CD4-positive, alpha-beta T cell (primary cell): ENCODE results near the gene OLA1. TPM values are rescaled to one million over a fixed set of nuclear protein-coding genes. Genes with fewer than 3 reads are reported as not detected.

Source experiments
- ATAC-seq: fragments of 200-7000 bp; cut with Tn5 transposase; one replicate; pipeline ENCODE4 v1.10.0; 2022; ENCODE audit warnings: mild to moderate bottlenecking; ENCODE audit not compliant: poor library complexity
- CTCF ChIA-PET: fragments of 350-600 bp; sonication (Branson Sonifier 250); formaldehyde crosslinking; loops from one replicate; lab custom pipeline; 2021; ENCODE audit warnings: antibody characterized with exemption, inconsistent platforms; lab: Charles Lee
- POLR2A ChIA-PET: fragments of 350-600 bp; sonication (Branson Sonifier 250); formaldehyde crosslinking; loops from one replicate; lab custom pipeline; 2021; ENCODE audit warnings: antibody characterized with exemption, inconsistent platforms; lab: Charles Lee
- DNase-seq, 14 experiments: peaks; one replicate each; pipeline ENCODE4 v3.0.0-alpha.2; 2013 to 2020; ENCODE audit warnings: mixed read lengths in 2 of 14
- H3K27ac ChIP-seq, 2 donors: one replicate each; pipeline versions ENCODE4 v1.5.1 to v1.7.0; 2013; ENCODE audit warnings: low read length in 2 of 2, low read depth in 1 of 2, mild to moderate bottlenecking in 1 of 2
- H3K27me3 ChIP-seq, 2 experiments: 1 replicate in 1 of 2; 2 replicates in 1 of 2; pipeline versions ENCODE4 v1.6.1 to v1.7.0; 2013; ENCODE audit warnings: low read length in 2 of 2, control low read depth in 1 of 2, mild to moderate bottlenecking in 1 of 2, moderate library complexity in 1 of 2; ENCODE audit not compliant: insufficient read depth in 2 of 2, control insufficient read depth in 1 of 2
- H3K36me3 ChIP-seq: one replicate; pipeline ENCODE4 v1.6.1; 2013; ENCODE audit warnings: low read length, control low read depth; ENCODE audit not compliant: insufficient read depth
- H3K4me1 ChIP-seq: one replicate; pipeline ENCODE4 v1.6.1; 2013; ENCODE audit warnings: low read length, control low read depth; ENCODE audit not compliant: insufficient read depth
- H3K4me3 ChIP-seq: one replicate; pipeline ENCODE4 v1.5.1; 2013; ENCODE audit warnings: mild to moderate bottlenecking, low read length, moderate library complexity
- H3K9me3 ChIP-seq, 2 experiments: 1 replicate in 1 of 2; 2 replicates in 1 of 2; pipeline versions ENCODE4 v1.6.1 to v1.7.0; 2013; ENCODE audit warnings: low read length in 2 of 2, mild to moderate bottlenecking in 2 of 2, control low read depth in 1 of 2, moderate library complexity in 1 of 2; ENCODE audit not compliant: control insufficient read depth in 1 of 2, insufficient read depth in 1 of 2
- H3K27ac Mint-ChIP-seq: one replicate; pipeline ENCODE4 v1.8.0; 2020; ENCODE audit warnings: mixed read lengths
- H3K27me3 Mint-ChIP-seq: one replicate; pipeline ENCODE4 v1.8.0; 2021; ENCODE audit warnings: mixed read lengths
- H3K36me3 Mint-ChIP-seq: one replicate; pipeline ENCODE4 v1.8.0; 2021; ENCODE audit warnings: low read depth, mixed read lengths
- H3K4me1 Mint-ChIP-seq: one replicate; pipeline ENCODE4 v1.8.0; 2021; ENCODE audit warnings: low read depth, mixed read lengths
- H3K4me3 Mint-ChIP-seq: one replicate; pipeline ENCODE4 v1.8.0; 2020; ENCODE audit warnings: mild to moderate bottlenecking, mixed read lengths
- H3K9me3 Mint-ChIP-seq: one replicate; pipeline ENCODE4 v1.8.0; 2020; ENCODE audit warnings: mixed read lengths
- CTCF ChIP-seq: fragments of 200-600 bp; IDR thresholded peaks from one replicate; pipeline ENCODE4 v1.8.0; 2022; ENCODE audit warnings: antibody characterized with exemption, mild to moderate bottlenecking
- intact Hi-C, 2 experiments: fragments of 100-400 bp; cut with DNase I in 1 of 2; cut with micrococcal nuclease in 1 of 2; formaldehyde crosslinking; loops; one replicate each; pipeline versions ENCODE4 v1.15.1 to v1.9.0; 2023 to 2025; cut with DNase I, micrococcal nuclease
- total RNA-seq, 174 experiments: library from RNA in 2 of 174; stranded (reverse) in 2 of 174; gene quantifications; one replicate each; pipeline ENCODE4 v1.2.3 and lab custom pipeline; 2021 to 2026

The OLA1 gene
- total RNA-seq, 2 experiments from 2014 or later, result 38.1 to 40.5 TPM

- H3K4me3 ChIP-seq, result no peak overlapping the region
- no peaks in the 10 kb centered on the region for H3K9me3 Mint-ChIP-seq
- H3K4me1 Mint-ChIP-seq, result no peaks in the 10 kb centered on the region
- H3K36me3 Mint-ChIP-seq, result no peaks in the 10 kb centered on the region
- TF ChIP-seq CTCF, result no peak
- DNase-seq (no peak), ATAC-seq (no peak)
- ChIA-PET POLR2A (no interaction called here), CTCF (no interaction called here)
- H3K4me1 ChIP-seq, result no peaks in the 10 kb centered on the region
- no peaks in the 10 kb centered on the region for H3K27me3 ChIP-seq
- peaks cover 6% of the 10 kb centered on the region for H3K27me3 Mint-ChIP-seq
- no peaks in the 10 kb centered on the region for H3K36me3 ChIP-seq
- no peak overlapping the region for H3K27ac ChIP-seq
- H3K4me3 Mint-ChIP-seq, result no peak overlapping the region
- intact Hi-C loops, result loop anchor here in 1 of 2 experiments (10.0 kb wide), 1 partner anchor 278 kb away; no protein-coding TSS in a partner anchor
- H3K9me3 ChIP-seq, result no peaks in the 10 kb centered on the region
- no peak overlapping the region for H3K27ac Mint-ChIP-seq
These were observed 215.2 kb downstream of the OLA1 start for GRCh38 chr2:174033163-174033550.

- Mint-ChIP-seq H3K36me3 (no peaks in the 10 kb centered on the region), H3K27ac (no peak overlapping the region), H3K9me3 (no peaks in the 10 kb centered on the region), H3K4me3 (no peak overlapping the region), H3K27me3 (peaks cover 3% of the 10 kb centered on the region), H3K4me1 (no peaks in the 10 kb centered on the region)
- DNase-seq (no peak), ATAC-seq (no peak)
- Histone ChIP-seq H3K9me3 (no peaks in the 10 kb centered on the region), H3K4me1 (no peaks in the 10 kb centered on the region), H3K36me3 (no peaks in the 10 kb centered on the region), H3K4me3 (no peak overlapping the region), H3K27ac (no peak overlapping the region), H3K27me3 (no peaks in the 10 kb centered on the region)
- intact Hi-C loops, result loop anchor here in 1 of 2 experiments (10.0 kb wide), 1 partner anchor 276 kb away; no protein-coding TSS in a partner anchor
- POLR2A ChIA-PET, result no interaction called here
- no peak for TF ChIP-seq CTCF
- CTCF ChIA-PET, result no interaction called here
These were observed 217.1 kb downstream of the OLA1 start for GRCh38 chr2:174031226-174031625.

GRCh38 chr2:174028935-174029334 is 219.4 kb downstream of the OLA1 start:
- intact Hi-C loops, result no loop called here
- no peaks in the 10 kb centered on the region for H3K36me3 Mint-ChIP-seq
- H3K27me3 Mint-ChIP-seq, result no peaks in the 10 kb centered on the region
- H3K4me1 Mint-ChIP-seq, result no peaks in the 10 kb centered on the region
- Histone ChIP-seq H3K36me3 (no peaks in the 10 kb centered on the region), H3K27me3 (no peaks in the 10 kb centered on the region), H3K4me1 (peaks cover under 1% of the 10 kb centered on the region), H3K27ac (no peak overlapping the region), H3K9me3 (peaks cover 0 to 4% of the 10 kb centered on the region in 2 experiments), H3K4me3 (no peak overlapping the region)
- no peak overlapping the region for H3K27ac Mint-ChIP-seq
- H3K9me3 Mint-ChIP-seq, result no peaks in the 10 kb centered on the region
- TF ChIP-seq CTCF, result no peak
- ChIA-PET CTCF (no interaction called here), POLR2A (no interaction called here)
- no peak overlapping the region for H3K4me3 Mint-ChIP-seq
- DNase-seq (no peak), ATAC-seq (no peak)
